ENCODE measurements around the gene BCL6.

BCL6 gene

DNA sequence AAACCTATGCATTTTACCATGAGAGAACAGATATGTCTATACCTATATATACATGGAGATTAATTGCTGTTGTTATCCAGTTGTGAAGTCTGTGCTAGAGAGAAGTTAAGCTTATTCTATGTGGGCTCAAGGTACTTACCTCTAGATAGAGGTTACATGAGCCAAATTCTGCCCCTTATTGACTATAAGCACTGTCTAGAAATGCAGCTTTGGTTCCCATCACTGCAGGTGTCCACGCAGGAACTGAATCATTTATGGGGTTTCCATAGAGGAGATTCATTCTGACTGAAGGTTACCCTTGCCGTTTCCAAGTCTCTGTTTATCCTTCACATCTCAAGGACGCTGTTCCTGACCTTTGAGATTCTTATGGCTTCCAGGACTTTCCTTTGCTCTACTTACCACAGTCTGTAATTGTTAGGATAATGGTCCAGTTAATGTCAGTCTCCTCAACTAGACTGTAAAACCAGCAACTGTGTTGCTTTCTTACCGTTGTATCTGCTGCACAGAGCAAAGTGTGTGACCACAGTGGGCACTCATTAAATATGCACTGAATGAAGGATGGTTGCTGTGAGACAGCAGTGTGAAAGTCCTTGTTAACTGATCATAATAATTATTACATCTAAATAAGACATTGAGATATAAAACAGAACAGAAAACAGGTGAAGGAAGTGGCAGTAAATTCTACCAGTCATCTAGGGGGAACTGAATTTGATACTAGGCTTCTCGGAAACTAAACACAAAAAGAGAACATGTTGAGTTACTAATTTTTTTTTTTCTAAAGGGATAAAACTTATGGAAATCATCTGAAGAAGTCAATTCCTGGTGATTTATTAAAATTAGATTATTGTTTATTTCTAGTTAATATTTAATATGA is 44.0 kb upstream of the BCL6 start:
- TF ChIP-seq CTCF (IDR thresholded peaks at IDR 0.05) = no peak
- Histone ChIP-seq H3K4me1 (no peaks in the 10 kb centered on the region), H3K36me3 (no peaks in the 10 kb centered on the region), H3K27ac (no peak overlapping the region), H3K4me3 (no peak overlapping the region), H3K27me3 (no peaks in the 10 kb centered on the region), H3K9me3 (no peaks in the 10 kb centered on the region)
- DNase-seq = no peak
- intact Hi-C loops (cut with DNase I; ENCODE audit: low total_unique reads) = no loop called here

DNA sequence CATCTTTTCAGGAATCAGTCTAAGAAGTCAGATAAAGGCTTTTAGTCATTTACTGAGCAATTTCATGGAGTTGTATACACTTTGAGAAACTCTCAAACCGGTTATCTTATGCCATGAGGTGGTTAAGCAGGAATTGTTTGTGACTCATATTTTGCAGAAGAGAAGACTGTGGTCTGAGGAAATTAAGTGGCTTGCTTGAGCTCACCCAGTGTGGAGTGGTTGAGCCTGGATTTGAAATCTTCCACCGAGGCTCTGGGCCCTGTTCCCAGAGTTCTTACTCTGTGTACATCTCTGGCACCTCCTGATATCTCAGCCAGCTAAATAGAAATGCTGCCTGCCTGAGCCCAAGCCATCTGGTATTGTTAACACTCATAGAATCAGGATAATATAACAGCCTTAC is 37.8 kb upstream of the BCL6 start:
- H3K4me1 ChIP-seq = no peaks in the 10 kb centered on the region
- no peak overlapping the region for H3K4me3 ChIP-seq
- no peak overlapping the region for H3K27ac ChIP-seq
- TF ChIP-seq CTCF (IDR thresholded peaks at IDR 0.05) = no peak
- no peaks in the 10 kb centered on the region for H3K36me3 ChIP-seq
- no peaks in the 10 kb centered on the region for H3K9me3 ChIP-seq
- no peaks in the 10 kb centered on the region for H3K27me3 ChIP-seq
- intact Hi-C loops (cut with DNase I; ENCODE audit: low total_unique reads) = no loop called here
- no peak for DNase-seq

- H3K27me3 ChIP-seq = no peaks in the 10 kb centered on the region
- H3K4me1 ChIP-seq = no peaks in the 10 kb centered on the region
- no peaks in the 10 kb centered on the region for H3K36me3 ChIP-seq
- H3K27ac ChIP-seq = no peak overlapping the region
- TF ChIP-seq CTCF (IDR thresholded peaks at IDR 0.05) = no peak
- intact Hi-C loops (cut with DNase I; ENCODE audit: low total_unique reads) = no loop called here
- DNase-seq = no peak
- H3K9me3 ChIP-seq = no peaks in the 10 kb centered on the region
- no peak overlapping the region for H3K4me3 ChIP-seq
Measured at GRCh38 chr3:187782006-187782405, 36.7 kb upstream of the BCL6 start.

- no peaks in the 10 kb centered on the region for H3K36me3 ChIP-seq
- H3K27me3 ChIP-seq = no peaks in the 10 kb centered on the region
- H3K4me1 ChIP-seq = no peaks in the 10 kb centered on the region
- TF ChIP-seq CTCF (IDR thresholded peaks at IDR 0.05) = no peak
- no peak overlapping the region for H3K4me3 ChIP-seq
- H3K27ac ChIP-seq = no peak overlapping the region
- H3K9me3 ChIP-seq = no peaks in the 10 kb centered on the region
- DNase-seq = no peak
- intact Hi-C loops (cut with DNase I; ENCODE audit: low total_unique reads) = no loop called here
Measured at GRCh38 chr3:187781001-187781400, 35.7 kb upstream of the BCL6 start.

- peaks cover 0 to 12% (median 0%) of the 10 kb centered on the region in 4 donors for H3K4me1 ChIP-seq
- no peaks in the 10 kb centered on the region for H3K9me3 ChIP-seq
- no peak overlapping the region for H3K4me3 ChIP-seq
- H3K27ac ChIP-seq = no peak overlapping the region
- intact Hi-C loops (cut with DNase I; ENCODE audit: low total_unique reads) = no loop called here
- DNase-seq = no peak
- no peak for TF ChIP-seq CTCF (IDR thresholded peaks at IDR 0.05)
- H3K36me3 ChIP-seq = no peaks in the 10 kb centered on the region
- H3K27me3 ChIP-seq = no peaks in the 10 kb centered on the region
Measured at GRCh38 chr3:187778726-187779125, 33.5 kb upstream of the BCL6 start.
